Right atrium auricular region (tissue), 2 donors: ENCODE results near the gene GREB1L. TPM values are rescaled to one million over a fixed set of nuclear protein-coding genes. Genes with fewer than 3 reads are reported as not detected.

ENCODE experiments used
- DNase-seq: peaks from one replicate; pipeline ENCODE4 v3.0.0-alpha.2; 2019; ENCODE audit warnings: low spot score
- H3K27ac ChIP-seq, 2 donors: fragments of 200-600 bp; sonication (generic); 1 replicate in 1 of 2; 2 replicates in 1 of 2; pipeline ENCODE4 v1.5.1; 2016 to 2019
- H3K27me3 ChIP-seq, 2 donors: fragments of 200-600 bp; sonication (generic); one replicate each; pipeline versions ENCODE4 v1.5.1 to v1.6.0; 2017 to 2019
- H3K36me3 ChIP-seq: fragments of 200-600 bp; sonication (generic); one replicate; pipeline ENCODE4 v1.5.1; 2016
- H3K4me1 ChIP-seq, 2 donors: fragments of 200-600 bp; sonication (generic); one replicate each; pipeline versions ENCODE4 v1.5.1 to v1.6.0; 2017 to 2019
- H3K4me3 ChIP-seq, 2 donors: fragments of 200-600 bp; sonication (generic); 1 replicate in 1 of 2; 2 replicates in 1 of 2; pipeline ENCODE4 v1.5.1; 2017 to 2019; ENCODE audit warnings: mild to moderate bottlenecking in 1 of 2, moderate library complexity in 1 of 2
- H3K9me3 ChIP-seq, 2 donors: fragments of 200-600 bp; sonication (generic); one replicate each; pipeline ENCODE4 v1.5.1; 2019
- total RNA-seq, 2 donors: library from RNA; depleted of rRNA; stranded (reverse); fragments of >200 nt; gene quantifications; one replicate each; pipeline ENCODE4 v1.1.0, GENCODE V29; 2016
- TF ChIP-seq, protein P1 (sequence below), 2 donors: fragments of 200-600 bp; sonication (generic); IDR thresholded peaks; one replicate each; pipeline ENCODE4 v1.5.1; 2019; ENCODE audit warnings: antibody characterized with exemption in 2 of 2

GREB1L gene
- total RNA-seq, 2 donors from 2014 or later: 17.5 to 19.1 TPM

DNA sequence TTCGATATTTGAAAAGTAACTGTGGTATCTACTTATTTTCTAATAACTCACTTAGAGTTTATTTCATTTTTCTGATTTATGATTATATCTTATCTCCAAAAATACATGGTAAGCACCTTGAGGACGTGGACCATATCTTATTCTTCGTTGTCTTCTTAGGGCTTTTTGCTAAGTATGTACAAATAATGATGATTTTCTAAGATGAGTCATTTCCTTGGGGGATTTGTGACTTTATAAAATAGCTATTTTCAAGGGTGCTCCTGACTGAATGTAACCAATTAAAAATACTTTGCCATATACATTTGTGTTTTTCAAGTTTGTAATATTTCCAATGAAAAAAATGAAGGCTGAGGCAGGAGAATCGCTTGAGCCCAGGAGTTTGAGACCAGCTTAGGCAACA is 56.3 kb downstream of the GREB1L start:
- no peaks in the 10 kb centered on the region for H3K36me3 ChIP-seq
- DNase-seq: no peak
- H3K27ac ChIP-seq: no peak overlapping the region
- H3K4me3 ChIP-seq: no peak overlapping the region
- TF ChIP-seq, protein P1, sequence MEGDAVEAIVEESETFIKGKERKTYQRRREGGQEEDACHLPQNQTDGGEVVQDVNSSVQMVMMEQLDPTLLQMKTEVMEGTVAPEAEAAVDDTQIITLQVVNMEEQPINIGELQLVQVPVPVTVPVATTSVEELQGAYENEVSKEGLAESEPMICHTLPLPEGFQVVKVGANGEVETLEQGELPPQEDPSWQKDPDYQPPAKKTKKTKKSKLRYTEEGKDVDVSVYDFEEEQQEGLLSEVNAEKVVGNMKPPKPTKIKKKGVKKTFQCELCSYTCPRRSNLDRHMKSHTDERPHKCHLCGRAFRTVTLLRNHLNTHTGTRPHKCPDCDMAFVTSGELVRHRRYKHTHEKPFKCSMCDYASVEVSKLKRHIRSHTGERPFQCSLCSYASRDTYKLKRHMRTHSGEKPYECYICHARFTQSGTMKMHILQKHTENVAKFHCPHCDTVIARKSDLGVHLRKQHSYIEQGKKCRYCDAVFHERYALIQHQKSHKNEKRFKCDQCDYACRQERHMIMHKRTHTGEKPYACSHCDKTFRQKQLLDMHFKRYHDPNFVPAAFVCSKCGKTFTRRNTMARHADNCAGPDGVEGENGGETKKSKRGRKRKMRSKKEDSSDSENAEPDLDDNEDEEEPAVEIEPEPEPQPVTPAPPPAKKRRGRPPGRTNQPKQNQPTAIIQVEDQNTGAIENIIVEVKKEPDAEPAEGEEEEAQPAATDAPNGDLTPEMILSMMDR (IDR thresholded peaks at IDR 0.05): no peak
- no peaks in the 10 kb centered on the region for H3K9me3 ChIP-seq
- no peaks in the 10 kb centered on the region for H3K27me3 ChIP-seq
- no peaks in the 10 kb centered on the region for H3K4me1 ChIP-seq

DNA sequence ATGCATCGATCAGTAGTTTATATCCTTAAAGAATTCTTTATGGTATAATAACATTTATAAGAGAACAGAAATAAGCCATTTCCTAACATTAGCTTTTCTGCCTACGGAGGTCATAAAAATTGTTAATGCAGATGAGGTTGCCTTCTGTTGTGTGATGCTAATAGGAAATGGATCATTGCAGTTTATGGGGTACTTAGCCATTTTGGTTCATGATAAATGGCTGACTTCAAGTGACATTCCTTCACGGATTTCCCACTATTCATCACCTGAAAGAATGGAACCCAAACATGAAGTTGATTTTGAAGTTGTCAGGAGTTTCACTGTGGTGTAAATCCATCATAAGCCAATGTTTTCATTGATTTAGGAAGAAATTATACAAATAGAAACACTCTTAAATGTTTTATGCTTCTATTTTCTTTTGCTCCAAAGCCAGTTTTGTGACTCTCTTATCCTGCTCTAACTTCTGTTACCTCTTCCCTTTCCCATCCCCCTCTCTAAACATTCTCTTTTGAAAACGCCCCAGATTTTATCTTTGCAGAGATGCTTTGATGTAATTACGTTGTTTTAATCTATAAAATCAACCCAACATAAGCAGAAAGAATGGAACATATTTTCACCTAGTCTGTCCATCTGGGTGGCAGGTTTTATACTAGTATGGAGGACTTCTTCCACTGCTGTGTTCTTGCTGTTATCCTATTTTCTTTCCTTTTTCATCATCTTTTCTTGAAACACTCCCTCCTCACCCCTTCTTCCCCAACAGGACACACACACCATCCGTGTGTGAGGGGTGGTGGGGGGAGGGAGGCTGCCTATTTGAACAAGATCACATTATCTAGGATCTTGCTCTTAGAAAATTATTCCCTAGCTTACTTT is 58.2 kb downstream of the GREB1L start:
- Histone ChIP-seq H3K36me3 (no peaks in the 10 kb centered on the region), H3K27ac (no peak overlapping the region), H3K4me3 (no peak overlapping the region), H3K27me3 (no peaks in the 10 kb centered on the region), H3K9me3 (no peaks in the 10 kb centered on the region), H3K4me1 (no peaks in the 10 kb centered on the region)
- TF ChIP-seq, protein P1 (IDR thresholded peaks at IDR 0.05): no peak
- DNase-seq: no peak

DNA sequence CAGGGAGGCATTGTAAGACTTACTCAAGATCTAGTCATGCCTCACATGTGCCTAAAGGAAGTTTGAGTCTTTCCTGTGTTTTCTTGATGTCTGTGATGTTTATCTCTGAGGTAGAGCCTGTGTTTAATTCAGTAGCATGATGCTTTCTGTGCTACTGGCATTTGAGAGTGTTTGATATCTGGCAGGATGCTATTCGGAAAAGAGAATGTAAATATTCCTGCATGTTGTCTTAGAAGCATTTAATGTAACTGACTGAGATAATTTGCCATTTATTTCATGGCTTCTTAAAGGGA is 58.8 kb downstream of the GREB1L start:
- Histone ChIP-seq H3K36me3 (no peaks in the 10 kb centered on the region), H3K4me3 (no peak overlapping the region), H3K27ac (no peak overlapping the region), H3K27me3 (no peaks in the 10 kb centered on the region), H3K4me1 (no peaks in the 10 kb centered on the region), H3K9me3 (no peaks in the 10 kb centered on the region)
- TF ChIP-seq, protein P1 (IDR thresholded peaks at IDR 0.05): no peak
- no peak for DNase-seq

DNA sequence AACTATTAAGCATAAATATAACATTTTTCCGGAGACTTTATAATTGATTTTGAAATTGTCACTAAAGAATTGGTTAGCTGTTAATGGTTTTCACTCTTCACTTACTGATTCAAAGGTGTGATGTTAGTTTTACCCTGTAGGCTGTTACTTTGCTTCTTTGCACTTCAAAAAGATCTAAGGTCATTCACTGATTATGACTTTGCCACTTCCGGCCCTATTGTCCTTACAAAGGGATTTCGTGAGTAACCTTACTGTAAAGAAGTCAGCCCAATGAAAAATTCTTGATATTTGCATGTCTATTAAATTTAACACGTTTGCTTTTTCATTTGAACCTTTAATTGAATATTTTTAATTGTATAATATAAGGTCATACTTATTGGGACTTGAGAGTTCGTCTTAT is 61.4 kb downstream of the GREB1L start:
- Histone ChIP-seq H3K36me3 (no peaks in the 10 kb centered on the region), H3K4me3 (no peak overlapping the region), H3K27me3 (no peaks in the 10 kb centered on the region), H3K4me1 (no peaks in the 10 kb centered on the region), H3K27ac (no peak overlapping the region), H3K9me3 (no peaks in the 10 kb centered on the region)
- no peak for DNase-seq
- TF ChIP-seq, protein P1 (IDR thresholded peaks at IDR 0.05): no peak

DNA sequence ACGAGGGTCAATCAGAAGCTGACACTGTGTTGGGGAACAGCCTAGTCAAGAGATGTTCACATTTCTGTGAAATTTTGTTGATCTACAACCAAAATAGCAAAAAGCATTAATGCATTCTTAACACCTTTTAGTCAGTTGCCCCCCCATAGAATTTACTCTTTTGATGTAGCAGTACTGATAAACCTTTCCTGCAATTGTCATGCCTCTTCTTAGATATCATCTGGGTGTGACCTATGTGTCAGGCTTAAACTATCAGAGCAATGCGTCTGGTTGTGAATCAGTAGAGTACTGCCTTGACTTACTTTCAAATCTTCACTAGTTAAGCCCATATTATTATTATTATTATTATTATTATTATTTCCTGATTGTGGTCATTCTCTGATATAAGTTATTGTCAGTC is 61.9 kb downstream of the GREB1L start:
- H3K36me3 ChIP-seq: no peaks in the 10 kb centered on the region
- TF ChIP-seq, protein P1 (IDR thresholded peaks at IDR 0.05): no peak

DNA sequence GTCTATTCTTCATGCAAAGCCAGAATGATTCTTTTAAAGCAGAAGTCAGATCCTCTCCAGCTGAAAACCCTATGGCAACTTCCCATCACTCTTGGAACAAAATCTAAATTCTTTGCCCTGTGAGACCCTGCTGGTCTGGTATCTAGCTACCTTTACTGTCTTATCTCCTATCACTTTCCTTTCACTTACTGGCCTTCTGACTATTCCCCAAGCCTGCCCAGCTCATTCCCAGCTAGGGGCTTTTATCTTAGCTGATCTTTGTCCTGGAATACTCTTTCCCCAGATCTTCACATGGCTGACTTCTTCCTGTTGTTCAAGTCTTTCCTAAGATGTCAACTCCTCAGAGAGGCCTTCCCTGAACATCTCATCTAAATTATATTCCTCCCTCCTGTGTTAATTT is 63.6 kb downstream of the GREB1L start:
- H3K9me3 ChIP-seq: no peaks in the 10 kb centered on the region
- peaks cover 0 to 13% of the 10 kb centered on the region in 2 donors for H3K4me1 ChIP-seq
- H3K27ac ChIP-seq: peak overlapping the region in 1 of 2 donors; percentile 29
- no peaks in the 10 kb centered on the region for H3K27me3 ChIP-seq
- DNase-seq: no peak
- no peaks in the 10 kb centered on the region for H3K36me3 ChIP-seq
- TF ChIP-seq, protein P1 (IDR thresholded peaks at IDR 0.05): no peak
- H3K4me3 ChIP-seq: no peak overlapping the region

More for the DNA sequence above, 61.9 kb downstream of the GREB1L start:
- H3K27ac ChIP-seq: no peak overlapping the region
- no peaks in the 10 kb centered on the region for H3K9me3 ChIP-seq
- H3K4me1 ChIP-seq: peaks cover 0 to 4% of the 10 kb centered on the region in 2 donors
- no peak for DNase-seq
- no peak overlapping the region for H3K4me3 ChIP-seq
- H3K27me3 ChIP-seq: no peaks in the 10 kb centered on the region
